CD4-positive, alpha-beta T cell treated with Interleukin-2 at 100 ng/mL for 4 hours (primary cell): ENCODE results near the gene URB2.
"Not testable (repeated sequence)": the region's sequence is repeated elsewhere in the genome, so short reads cannot be mapped to it uniquely, and the experiment has no call there.

Experiments
- DNase-seq: peaks from one replicate; pipeline ENCODE4 v3.0.0-alpha.2; 2020; ENCODE audit warnings: low spot score

Gene URB2

GRCh38 chr1:229693129-229693900 lies 67.3 kb downstream of the URB2 start:
- no peak for DNase-seq

DNA sequence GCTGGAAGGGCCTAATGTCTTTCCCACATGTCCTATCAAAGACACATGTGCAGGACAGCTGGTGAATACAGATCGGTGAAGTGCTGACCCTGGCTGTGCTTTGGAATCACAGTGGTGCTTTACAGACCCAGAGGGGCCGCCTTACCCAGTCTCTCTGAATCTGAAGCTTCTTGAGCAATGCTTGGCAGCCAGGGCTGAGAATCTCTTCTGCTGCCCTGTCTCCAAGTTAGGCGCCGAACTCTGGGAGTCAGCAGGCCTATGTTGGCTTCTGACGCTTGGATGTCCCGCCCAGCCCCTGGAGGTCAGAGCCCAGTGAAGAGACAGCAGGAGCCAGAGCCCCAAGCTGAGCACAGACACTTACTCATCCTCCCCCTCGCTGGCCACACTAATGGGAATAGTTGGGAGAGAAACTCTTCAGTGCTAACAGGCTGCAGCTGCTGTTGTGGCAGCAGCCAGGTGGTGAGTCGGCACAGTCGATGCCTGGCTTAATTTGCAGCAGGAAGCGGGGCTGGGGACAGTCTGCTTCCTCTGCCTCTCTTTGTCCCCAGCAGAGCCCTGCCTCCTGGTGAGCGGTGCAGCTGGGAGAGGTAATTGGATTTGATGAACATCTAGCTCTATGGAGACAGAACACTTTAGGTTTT lies 68.1 kb downstream of the URB2 start:
- no peak for DNase-seq

DNA sequence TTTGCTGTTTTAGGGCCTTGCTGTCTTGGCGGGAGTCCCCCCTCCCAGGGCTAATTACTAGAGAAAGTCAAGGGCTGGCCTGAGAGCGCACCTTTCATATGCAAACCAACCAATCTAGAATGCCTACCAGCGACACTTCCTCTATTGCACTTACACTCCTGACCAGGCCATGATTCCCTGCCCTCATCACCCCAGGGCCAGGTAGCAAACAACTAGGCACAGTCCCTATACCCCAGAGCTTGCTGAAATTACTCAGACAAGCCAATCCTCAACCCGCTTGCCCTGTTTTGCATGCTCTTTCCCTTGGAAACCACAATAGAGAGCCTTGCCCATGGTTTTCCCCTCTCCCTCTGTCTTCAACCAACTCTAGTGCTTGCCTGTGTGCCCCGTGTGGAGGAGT lies 70.3 kb downstream of the URB2 start:
- no peak for DNase-seq

DNA sequence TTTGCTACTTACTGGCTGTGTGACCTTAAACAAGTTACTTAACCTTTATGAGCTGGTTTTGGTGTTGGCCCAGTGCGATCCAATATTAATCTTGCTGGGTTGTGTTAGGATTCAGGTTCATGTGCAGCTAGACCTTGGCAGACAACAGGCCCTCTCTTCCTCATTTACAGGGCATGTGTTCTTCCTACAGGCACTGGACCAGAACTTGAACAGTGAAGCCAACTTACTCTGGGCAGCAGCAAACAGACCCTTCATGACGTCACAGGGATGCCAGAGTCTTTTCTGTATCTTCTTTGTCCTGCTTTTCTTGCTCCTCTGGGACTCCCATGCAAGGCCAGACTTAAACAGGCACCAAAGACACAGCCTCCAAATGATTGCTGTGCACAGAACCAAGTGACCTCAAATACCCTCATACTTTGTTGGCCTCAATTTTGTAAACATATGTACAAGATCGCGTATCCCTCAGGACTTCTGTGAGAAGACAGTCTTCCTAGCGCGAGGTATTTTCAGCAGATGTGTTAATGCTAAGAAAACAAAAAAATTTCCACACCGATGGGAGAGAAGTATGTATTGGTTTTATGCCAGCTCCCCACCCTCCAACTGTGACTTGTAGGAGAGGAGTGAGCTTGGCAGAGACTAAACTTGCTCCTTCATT lies 73.7 kb downstream of the URB2 start:
- DNase-seq: no peak

DNA sequence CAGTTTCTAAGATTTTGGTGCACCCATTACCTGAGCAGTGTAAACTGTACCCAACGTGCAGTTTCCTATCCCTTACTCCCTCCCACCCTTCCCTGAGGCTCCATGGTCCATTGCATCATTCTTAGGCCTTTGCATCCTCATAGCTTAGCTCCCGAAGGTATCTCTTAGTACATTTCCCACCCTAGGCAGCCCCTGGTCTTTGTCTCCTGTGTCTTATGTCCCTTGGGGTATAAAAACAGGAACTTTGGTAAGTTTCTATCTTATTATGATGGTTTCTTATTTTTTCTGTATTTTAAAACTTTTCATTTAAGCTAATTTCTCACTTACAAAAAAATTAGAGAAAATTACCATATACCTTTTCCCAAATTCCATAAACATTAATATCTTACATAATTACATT lies 78.1 kb downstream of the URB2 start:
- no peak for DNase-seq

GRCh38 chr1:229705152-229705551 lies 79.1 kb downstream of the URB2 start:
- DNase-seq: not testable (repeated sequence)

DNA sequence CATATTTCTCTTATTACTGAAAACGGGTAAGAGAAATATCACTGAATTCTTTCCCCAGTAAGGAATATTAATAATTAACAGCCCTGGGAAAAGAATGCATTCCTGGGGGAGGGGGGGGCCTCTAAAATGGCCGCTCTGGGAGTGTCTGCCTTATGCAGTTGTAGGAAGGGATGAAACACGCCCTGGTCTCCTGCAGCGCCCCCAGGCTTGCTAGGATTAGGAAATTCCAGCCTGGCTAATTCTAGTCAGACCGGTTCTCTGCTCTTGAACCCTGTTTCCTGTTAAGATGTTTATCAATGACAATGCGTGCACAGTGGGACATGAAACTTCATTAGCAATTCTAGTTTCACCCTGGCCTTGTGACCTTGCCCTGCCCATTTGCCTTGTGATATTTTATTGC lies 81.1 kb downstream of the URB2 start:
- not testable (repeated sequence) for DNase-seq

DNA sequence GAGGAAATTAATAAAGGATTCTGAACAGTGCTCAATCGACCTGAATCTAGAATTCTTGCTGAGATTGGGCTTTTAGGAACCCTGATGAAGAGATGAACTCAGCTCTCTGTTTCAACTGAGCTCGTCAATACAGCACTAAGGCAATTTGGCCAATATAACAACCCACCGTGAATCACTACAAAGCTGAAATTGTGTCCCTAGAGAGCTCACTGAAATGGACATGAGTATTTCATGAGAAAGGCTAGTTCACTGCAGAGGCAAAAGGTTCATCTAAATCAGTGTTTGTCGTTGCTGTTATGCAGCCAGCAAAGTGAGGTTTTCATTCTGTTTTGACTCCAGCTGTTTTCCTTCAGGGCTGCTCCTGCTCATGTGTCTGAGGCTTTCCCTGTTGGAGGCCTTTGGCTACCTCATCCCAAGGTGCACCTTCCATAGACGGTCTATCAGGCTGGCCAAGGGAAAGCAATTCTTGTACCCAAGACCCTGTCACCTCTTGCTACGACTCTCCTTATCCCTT lies 83.5 kb downstream of the URB2 start:
- DNase-seq: no peak
